GM12872 (cell line): ENCODE results near the gene DCDC1.
A peak's percentile ranks its signal among the peaks of the same experiment; 100 is the strongest.

Experiments
- TF ChIP-seq, protein P1 (sequence below): IDR thresholded peaks from 3 replicates; pipeline ENCODE4 v1.5.1; 2011; ENCODE audit warnings: low read depth, mild to moderate bottlenecking, low read length, moderate library complexity; ENCODE audit not compliant: insufficient read depth

DCDC1 gene

DNA sequence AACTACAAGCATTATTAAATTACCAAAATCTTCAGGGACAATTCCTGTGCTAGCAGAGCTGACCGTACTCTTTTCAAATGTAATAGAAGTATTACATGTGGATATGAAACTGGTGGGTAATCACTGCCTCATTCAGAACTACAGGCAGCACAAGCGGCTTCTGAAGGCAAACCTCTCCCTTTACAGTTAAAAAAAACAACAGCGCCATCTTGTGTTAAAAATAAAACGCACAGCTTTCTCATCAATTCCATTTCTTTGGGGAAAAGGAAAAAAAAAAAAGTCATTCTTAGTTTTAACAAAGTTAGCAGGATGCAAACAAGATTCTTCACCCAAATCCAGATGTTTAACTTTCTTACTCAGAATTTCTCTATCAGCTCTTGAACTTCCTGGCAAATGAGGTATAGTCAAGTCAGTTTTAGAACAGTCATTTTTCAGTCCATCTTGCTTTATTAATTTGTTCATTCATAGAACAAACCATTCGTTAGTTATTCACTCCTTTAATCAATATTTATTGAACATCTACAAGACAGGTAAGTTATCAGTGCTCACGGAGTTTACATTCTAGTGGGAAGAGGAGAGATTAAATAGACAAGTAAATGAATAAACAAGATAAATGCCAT, 451.6 kb downstream of the DCDC1 start:
- TF ChIP-seq, protein P1, sequence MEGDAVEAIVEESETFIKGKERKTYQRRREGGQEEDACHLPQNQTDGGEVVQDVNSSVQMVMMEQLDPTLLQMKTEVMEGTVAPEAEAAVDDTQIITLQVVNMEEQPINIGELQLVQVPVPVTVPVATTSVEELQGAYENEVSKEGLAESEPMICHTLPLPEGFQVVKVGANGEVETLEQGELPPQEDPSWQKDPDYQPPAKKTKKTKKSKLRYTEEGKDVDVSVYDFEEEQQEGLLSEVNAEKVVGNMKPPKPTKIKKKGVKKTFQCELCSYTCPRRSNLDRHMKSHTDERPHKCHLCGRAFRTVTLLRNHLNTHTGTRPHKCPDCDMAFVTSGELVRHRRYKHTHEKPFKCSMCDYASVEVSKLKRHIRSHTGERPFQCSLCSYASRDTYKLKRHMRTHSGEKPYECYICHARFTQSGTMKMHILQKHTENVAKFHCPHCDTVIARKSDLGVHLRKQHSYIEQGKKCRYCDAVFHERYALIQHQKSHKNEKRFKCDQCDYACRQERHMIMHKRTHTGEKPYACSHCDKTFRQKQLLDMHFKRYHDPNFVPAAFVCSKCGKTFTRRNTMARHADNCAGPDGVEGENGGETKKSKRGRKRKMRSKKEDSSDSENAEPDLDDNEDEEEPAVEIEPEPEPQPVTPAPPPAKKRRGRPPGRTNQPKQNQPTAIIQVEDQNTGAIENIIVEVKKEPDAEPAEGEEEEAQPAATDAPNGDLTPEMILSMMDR: peak; percentile 50

DNA sequence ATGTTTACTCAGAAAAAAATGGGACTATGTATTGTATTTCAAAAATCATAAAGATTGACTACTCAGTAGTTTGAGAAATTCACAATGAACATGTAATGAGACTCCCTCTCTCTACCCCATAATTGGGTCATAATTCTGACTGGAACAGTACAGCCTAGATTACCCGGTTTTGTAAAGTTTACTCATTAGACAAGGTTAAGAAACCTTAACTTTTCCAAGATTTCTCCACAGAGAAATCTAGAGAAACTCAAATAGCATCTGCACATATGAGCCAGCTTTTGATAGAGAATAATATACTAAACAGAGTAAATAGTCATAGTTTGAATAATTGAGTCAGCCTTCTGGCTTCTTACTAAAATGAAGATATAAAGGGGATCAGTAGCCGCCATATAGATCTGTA, 452.3 kb downstream of the DCDC1 start:
- TF ChIP-seq, protein P1: no peak

DNA sequence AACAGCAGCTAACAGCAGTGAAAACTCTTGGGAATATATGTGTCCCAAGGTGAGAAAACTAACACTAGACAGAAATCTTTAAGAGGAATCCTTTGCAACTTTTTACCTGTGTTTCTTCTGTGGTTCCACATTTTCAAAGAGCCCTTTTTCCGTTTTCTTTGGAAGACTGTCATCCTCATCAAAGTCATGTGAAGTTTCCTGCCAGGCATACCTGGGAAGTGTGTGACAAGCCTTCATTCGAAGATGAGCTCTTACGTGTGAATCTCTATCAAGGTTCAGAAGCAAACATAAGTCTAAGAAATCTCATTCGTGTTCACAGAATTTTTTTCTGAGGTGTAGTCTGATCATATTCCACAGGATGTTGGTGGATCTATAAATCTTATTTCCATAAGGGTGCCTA, 452.8 kb downstream of the DCDC1 start:
- TF ChIP-seq, protein P1: no peak

DNA sequence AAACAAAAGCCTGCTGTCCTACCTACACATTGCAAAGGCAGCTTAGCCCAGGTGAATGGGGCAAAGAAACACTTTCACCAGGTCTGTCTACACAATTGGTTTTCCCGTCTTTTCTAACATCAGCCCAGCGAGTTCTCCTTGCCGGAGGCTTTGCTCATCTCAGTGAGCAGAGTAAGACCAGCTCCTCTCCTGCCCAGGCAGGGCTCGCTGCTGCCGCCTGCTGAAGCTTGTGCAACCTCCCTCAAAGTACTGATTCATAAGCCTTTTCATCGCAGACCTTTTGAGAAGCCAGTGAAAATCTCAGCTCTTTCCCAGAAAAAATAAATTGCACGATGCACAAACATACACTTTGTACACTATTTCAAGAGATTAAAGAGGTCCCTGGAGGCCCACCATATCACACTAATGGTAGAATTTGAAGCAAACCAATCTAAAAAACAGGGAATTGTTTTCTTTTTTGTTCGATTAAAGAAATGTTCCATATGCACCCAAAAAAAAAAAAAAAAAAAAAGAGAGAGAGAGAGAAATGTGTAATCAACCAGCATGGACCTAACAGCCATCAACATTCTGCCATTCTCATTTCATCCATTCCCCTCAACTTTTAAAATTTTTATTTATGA, 455.3 kb downstream of the DCDC1 start:
- TF ChIP-seq, protein P1: peak; percentile 57

DNA sequence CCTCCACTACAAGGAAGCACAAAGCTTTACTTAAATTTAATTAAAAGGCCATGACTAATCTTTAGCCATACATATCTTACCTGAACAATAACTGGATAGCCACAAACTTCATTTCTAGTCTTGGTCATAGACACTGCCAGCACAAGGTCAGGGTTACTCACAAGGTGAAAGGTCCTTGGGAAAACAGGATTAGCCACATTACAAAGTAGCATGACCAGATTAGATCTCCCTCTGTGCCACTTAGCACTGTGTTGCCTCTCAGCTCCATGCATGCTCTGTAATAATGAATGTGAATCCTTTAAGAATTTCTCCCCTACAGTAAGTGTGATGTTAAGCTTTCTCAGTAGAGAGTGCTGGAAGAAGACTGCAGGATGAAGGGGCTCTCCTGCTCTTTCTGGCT, 458.3 kb downstream of the DCDC1 start:
- TF ChIP-seq, protein P1: no peak

DNA sequence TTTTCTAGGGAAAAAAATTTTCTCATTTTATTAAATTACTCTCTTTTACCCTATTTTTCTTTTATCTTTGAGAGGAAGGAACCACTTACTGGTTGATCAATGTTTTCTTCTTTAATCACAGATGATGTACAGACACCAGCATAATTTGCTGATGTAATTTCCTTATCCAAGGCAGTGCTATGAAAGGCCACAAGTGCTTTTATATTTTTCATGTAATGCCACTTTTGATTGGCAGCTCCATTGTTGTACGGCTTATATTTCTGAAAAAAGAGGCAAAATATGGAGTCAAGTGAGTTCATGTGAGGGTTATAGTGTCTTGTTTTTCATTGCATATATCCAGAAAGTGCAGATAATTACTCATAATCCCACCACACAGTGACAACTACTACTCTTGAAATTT, 460.7 kb downstream of the DCDC1 start:
- TF ChIP-seq, protein P1: no peak

DNA sequence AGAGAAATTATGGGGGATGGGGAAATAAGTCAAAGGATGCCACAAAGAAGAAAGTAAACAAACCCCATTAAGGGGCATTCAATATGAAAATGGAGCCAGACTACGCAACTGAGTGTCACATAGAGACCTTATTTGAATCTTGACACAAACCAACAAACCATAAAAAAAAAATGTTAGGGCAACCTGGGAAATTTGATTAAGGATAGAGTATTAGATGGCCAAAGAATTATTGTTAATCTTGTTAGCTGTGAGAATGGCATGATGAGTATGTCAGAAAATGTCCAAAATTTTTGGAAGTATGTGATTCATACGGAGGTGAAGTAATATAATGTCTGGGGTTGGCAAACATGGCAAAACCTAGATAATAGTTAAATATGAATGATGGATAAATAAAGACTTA, 461.3 kb downstream of the DCDC1 start:
- TF ChIP-seq, protein P1: no peak
